Astrocyte (in vitro differentiated cells and primary cell): Measurements from ENCODE around the gene IDI1.

ENCODE experiments used
- CTCF ChIP-seq: IDR thresholded peaks from 2 replicates; pipeline ENCODE4 v1.5.1; 2011; ENCODE audit warnings: low read depth, mild to moderate bottlenecking, inconsistent platforms, low read length, moderate library complexity; ENCODE audit not compliant: insufficient read depth
- EZH2 ChIP-seq: IDR thresholded peaks from 2 replicates; pipeline ENCODE4 v1.6.1; 2012; ENCODE audit warnings: mild to moderate bottlenecking, low read length, inconsistent platforms; ENCODE audit not compliant: insufficient read depth

DNA sequence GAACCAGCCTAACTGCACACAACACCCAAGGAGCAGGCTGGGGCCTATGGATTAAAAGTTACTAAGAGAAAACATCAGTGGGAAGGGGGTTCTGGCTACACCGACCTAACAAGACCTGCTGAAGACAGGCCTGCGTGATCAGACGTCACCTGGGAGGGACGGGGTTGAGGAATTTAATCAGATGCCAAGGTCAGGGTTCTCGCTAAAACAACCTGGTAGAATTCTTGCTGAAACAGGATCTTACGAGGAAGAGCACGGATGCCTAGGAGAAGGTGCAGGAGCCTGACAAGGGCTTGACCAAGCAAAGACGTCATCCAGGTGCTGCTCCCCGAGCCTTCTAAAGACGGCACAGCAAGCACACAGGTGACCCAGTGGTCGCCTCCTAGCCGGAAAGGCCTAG, 24.8 kb downstream of the IDI1 start:
- TF ChIP-seq CTCF = no peak
- TF ChIP-seq EZH2 = no peak
